Femur (tissue), 1 donor: ENCODE data around the gene SDCBP2.
A peak's percentile ranks its signal among the peaks of the same experiment; 100 is the strongest.
"Not testable (repeated sequence)": the region's sequence is repeated elsewhere in the genome, so short reads cannot be mapped to it uniquely, and the experiment has no call there.

Source experiments
- DNase-seq: peaks from one replicate; pipeline ENCODE4 v3.0.0-alpha.2; 2017

The SDCBP2 gene

GRCh38 chr20:1357921-1358671 lies 29.2 kb upstream of the SDCBP2 start:
- no peak for DNase-seq

- no peak for DNase-seq
Measured at GRCh38 chr20:1353956-1354355, 25.0 kb upstream of the SDCBP2 start.

- no peak for DNase-seq
Measured at GRCh38 chr20:1346315-1346969, 17.5 kb upstream of the SDCBP2 start.

- no peak for DNase-seq
Measured at GRCh38 chr20:1345756-1346093, 16.8 kb upstream of the SDCBP2 start.

GRCh38 chr20:1345030-1345755 lies 16.3 kb upstream of the SDCBP2 start:
- no peak for DNase-seq

- DNase-seq = not testable (repeated sequence)
Measured at GRCh38 chr20:1343446-1344124, 14.6 kb upstream of the SDCBP2 start.

GRCh38 chr20:1341561-1342265 lies 12.8 kb upstream of the SDCBP2 start:
- DNase-seq = no peak

- no peak for DNase-seq
Measured at GRCh38 chr20:1338801-1339200, 9.9 kb upstream of the SDCBP2 start.

- no peak for DNase-seq
Measured at GRCh38 chr20:1338096-1338495, 9.2 kb upstream of the SDCBP2 start.

- no peak for DNase-seq
Measured at GRCh38 chr20:1337441-1337840, 8.5 kb upstream of the SDCBP2 start.

- peak; percentile 47 for DNase-seq
Measured at GRCh38 chr20:1336699-1337367, 7.9 kb upstream of the SDCBP2 start.

GRCh38 chr20:1335961-1336698 lies 7.2 kb upstream of the SDCBP2 start:
- DNase-seq = no peak

- DNase-seq = no peak
Measured at GRCh38 chr20:1334761-1335160, 5.8 kb upstream of the SDCBP2 start.

GRCh38 chr20:1334370-1334731 lies 5.4 kb upstream of the SDCBP2 start:
- no peak for DNase-seq

- DNase-seq = no peak
Measured at GRCh38 chr20:1333462-1334369, 4.8 kb upstream of the SDCBP2 start.

GRCh38 chr20:1332749-1333300 lies 3.9 kb upstream of the SDCBP2 start:
- no peak for DNase-seq

GRCh38 chr20:1331801-1332453 lies 3.0 kb upstream of the SDCBP2 start:
- DNase-seq = no peak

- DNase-seq = no peak
Measured at GRCh38 chr20:1331101-1331500, 2.2 kb upstream of the SDCBP2 start.

GRCh38 chr20:1330075-1330830 lies 1.3 kb upstream of the SDCBP2 start:
- no peak for DNase-seq
